Ovary (tissue), 3 donors: ENCODE measurements around the gene BICDL2.

Experiments used
- CTCF ChIP-seq, 3 donors: fragments of 450-650 bp in 2 of 3; fragments of 200-600 bp in 1 of 3; IDR thresholded peaks; one replicate each; pipeline versions ENCODE4 v1.5.1 to v1.8.0; 2016 to 2022; ENCODE audit warnings: antibody characterized with exemption in 3 of 3, mild to moderate bottlenecking in 1 of 3
- EP300 ChIP-seq: sonication (generic); formaldehyde crosslinking; IDR thresholded peaks from one replicate; pipeline ENCODE4 v1.6.1; 2017; ENCODE audit warnings: antibody characterized with exemption
- POLR2A ChIP-seq: fragments of 450-650 bp; IDR thresholded peaks from one replicate; pipeline ENCODE4 v1.6.1; 2017; ENCODE audit warnings: antibody characterized with exemption, mild to moderate bottlenecking, moderate library complexity
- donor health status: DM: no; HTN: no; CAD: no.

GRCh38 chr16:3049921-3050481 lies 13.3 kb upstream of the BICDL2 start:
- TF ChIP-seq CTCF (IDR thresholded peaks at IDR 0.05): no peak
- TF ChIP-seq POLR2A: no peak
- no peak for TF ChIP-seq EP300
